H9 (cell line): ENCODE data around the gene CSHL1. TPM values are rescaled to one million over a fixed set of nuclear protein-coding genes. Genes with fewer than 3 reads are reported as not detected.

Experiments
- DNase-seq: peaks from one replicate; pipeline ENCODE4 v3.0.0-alpha.2; 2017
- H2AFZ ChIP-seq: one replicate; pipeline ENCODE4 v1.6.1; 2013; ENCODE audit warnings: mild to moderate bottlenecking, low read length, control low read depth, moderate library complexity
- H2AK5ac ChIP-seq: 2 replicates; pipeline ENCODE4 v1.6.1; 2013; ENCODE audit warnings: low read length, control low read depth, mixed read lengths; ENCODE audit not compliant: insufficient read length
- H2BK120ac ChIP-seq: one replicate; pipeline ENCODE4 v1.6.1; 2013; ENCODE audit warnings: low read depth, mild to moderate bottlenecking, low read length, control low read depth, inconsistent platforms; ENCODE audit not compliant: poor library complexity, severe bottlenecking
- H2BK12ac ChIP-seq: 2 replicates; pipeline ENCODE4 v1.6.1; 2013; ENCODE audit warnings: low read length, control low read depth, mixed read lengths, low read depth; ENCODE audit not compliant: insufficient read length
- H2BK15ac ChIP-seq: 2 replicates; pipeline ENCODE4 v1.6.1; 2013; ENCODE audit warnings: low read depth, low read length, control low read depth
- H2BK20ac ChIP-seq: one replicate; pipeline ENCODE4 v1.6.1; 2013; ENCODE audit warnings: low read depth, mild to moderate bottlenecking, low read length, control low read depth, inconsistent platforms; ENCODE audit not compliant: poor library complexity, severe bottlenecking
- H2BK5ac ChIP-seq: 2 replicates; pipeline ENCODE4 v1.6.1; 2013; ENCODE audit warnings: low read length, control low read depth, mixed read lengths; ENCODE audit not compliant: insufficient read length
- H3K14ac ChIP-seq: 2 replicates; pipeline ENCODE4 v1.6.1; 2013; ENCODE audit warnings: low read length, control low read depth; ENCODE audit not compliant: insufficient read depth
- H3K18ac ChIP-seq: 2 replicates; pipeline ENCODE4 v1.6.1; 2013; ENCODE audit warnings: low read depth, mild to moderate bottlenecking, mixed read lengths, low read length, control low read depth; ENCODE audit not compliant: insufficient read length
- H3K23ac ChIP-seq: 2 replicates; pipeline ENCODE4 v1.6.1; 2013; ENCODE audit warnings: low read length, control low read depth, mixed read lengths, low read depth; ENCODE audit not compliant: insufficient read length
- H3K23me2 ChIP-seq: 2 replicates; pipeline ENCODE4 v1.6.1; 2013; ENCODE audit warnings: low read depth, mild to moderate bottlenecking, mixed read lengths, low read length, control low read depth; ENCODE audit not compliant: insufficient read length, poor library complexity, severe bottlenecking
- H3K27ac ChIP-seq: 2 replicates; pipeline ENCODE4 v1.5.1; 2013; ENCODE audit warnings: low read length, control low read depth, mixed read lengths, low read depth; ENCODE audit not compliant: insufficient read length
- H3K27me3 ChIP-seq: 2 replicates; pipeline ENCODE4 v1.6.1; 2013; ENCODE audit warnings: low read length, control low read depth, inconsistent platforms; ENCODE audit not compliant: insufficient read depth
- H3K4ac ChIP-seq: 2 replicates; pipeline ENCODE4 v1.6.1; 2013; ENCODE audit warnings: low read depth, mild to moderate bottlenecking, control low read depth, inconsistent platforms, low read length, moderate library complexity
- H3K4me1 ChIP-seq: 2 replicates; pipeline ENCODE4 v1.6.1; 2013; ENCODE audit warnings: low read length, control low read depth, inconsistent platforms; ENCODE audit not compliant: insufficient read depth
- H3K4me2 ChIP-seq: 2 replicates; pipeline ENCODE4 v1.6.1; 2013; ENCODE audit warnings: low read length, control low read depth, mixed read lengths; ENCODE audit not compliant: insufficient read length, insufficient read depth
- H3K56ac ChIP-seq: 2 replicates; pipeline ENCODE4 v1.6.1; 2013; ENCODE audit warnings: low read depth, mild to moderate bottlenecking, mixed read lengths, low read length, control low read depth; ENCODE audit not compliant: insufficient read length
- H3K79me1 ChIP-seq: 2 replicates; pipeline ENCODE4 v1.6.1; 2013; ENCODE audit warnings: low read depth, mild to moderate bottlenecking, moderate library complexity, low read length, control low read depth, inconsistent platforms; ENCODE audit not compliant: insufficient read depth, poor library complexity, severe bottlenecking
- H3K79me2 ChIP-seq: 2 replicates; pipeline ENCODE4 v1.6.1; 2013; ENCODE audit warnings: low read length, control low read depth, inconsistent platforms; ENCODE audit not compliant: insufficient read depth
- H3K9ac ChIP-seq: 2 replicates; pipeline ENCODE4 v1.6.1; 2013; ENCODE audit warnings: low read length, control low read depth, mixed read lengths; ENCODE audit not compliant: insufficient read length; ENCODE audit errors: extremely low read depth
- H3K9me3 ChIP-seq: one replicate; pipeline ENCODE4 v1.6.1; 2013; ENCODE audit warnings: low read depth, low read length, inconsistent platforms; ENCODE audit not compliant: control insufficient read depth
- H3T11ph ChIP-seq: one replicate; pipeline ENCODE4 v1.6.1; 2013; ENCODE audit warnings: mild to moderate bottlenecking, low read length, control low read depth, inconsistent platforms
- H4K20me1 ChIP-seq: one replicate; pipeline ENCODE4 v1.6.1; 2013; ENCODE audit not compliant: control insufficient read depth, insufficient read length, insufficient read depth
- H4K5ac ChIP-seq: 2 replicates; pipeline ENCODE4 v1.6.1; 2013; ENCODE audit warnings: low read depth, mild to moderate bottlenecking, mixed read lengths, low read length, control low read depth; ENCODE audit not compliant: insufficient read length
- H4K8ac ChIP-seq: replicated peaks from 2 replicates; pipeline ENCODE4 v1.6.1; 2013; ENCODE audit warnings: low read length, control low read depth, mixed read lengths, low read depth; ENCODE audit not compliant: insufficient read length
- H4K91ac ChIP-seq: 2 replicates; pipeline ENCODE4 v1.6.1; 2013; ENCODE audit warnings: low read depth, mild to moderate bottlenecking, moderate library complexity, mixed read lengths, low read length, control low read depth; ENCODE audit not compliant: insufficient read length
- H3K27ac Mint-ChIP-seq, 3 experiments: 2 replicates in 2 of 3; 3 replicates in 1 of 3; pipeline ENCODE4 v1.8.0; 2020 to 2021; ENCODE audit warnings: mixed read lengths in 3 of 3, mild to moderate bottlenecking in 1 of 3, moderate library complexity in 1 of 3
- H3K27me3 Mint-ChIP-seq: 2 replicates; pipeline ENCODE4 v1.8.0; 2021; ENCODE audit warnings: low read depth, mild to moderate bottlenecking, moderate library complexity, mixed read lengths
- H3K36me3 Mint-ChIP-seq, 3 experiments: 2 replicates in 2 of 3; 3 replicates in 1 of 3; pipeline ENCODE4 v1.8.0; 2020 to 2021; ENCODE audit warnings: low read depth in 3 of 3, mixed read lengths in 3 of 3; ENCODE audit not compliant: insufficient read depth in 1 of 3
- H3K4me1 Mint-ChIP-seq, 2 experiments: 2 replicates each; pipeline ENCODE4 v1.8.0; 2020; ENCODE audit warnings: mixed read lengths in 2 of 2
- H3K4me3 Mint-ChIP-seq, 2 experiments: 2 replicates in 1 of 2; 3 replicates in 1 of 2; pipeline ENCODE4 v1.8.0; 2020 to 2021; ENCODE audit warnings: mild to moderate bottlenecking in 2 of 2, mixed read lengths in 2 of 2, moderate library complexity in 1 of 2
- H3K9me3 Mint-ChIP-seq, 2 experiments: 2 replicates in 1 of 2; 3 replicates in 1 of 2; pipeline ENCODE4 v1.8.0; 2020; ENCODE audit warnings: mild to moderate bottlenecking in 2 of 2, mixed read lengths in 2 of 2, moderate library complexity in 1 of 2
- WGBS: extraction: QIAGEN DNeasy Blood & Tissue Kit; methylation state at CpG from one replicate; pipeline ENCODE4 v1.1.7; 2013; ENCODE audit warnings: missing lambda C conversion rate, low lambda C conversion rate, mixed read lengths; ENCODE audit not compliant: insufficient read length; ENCODE audit errors: extremely low coverage; 5-methylcytosine and 5-hydroxymethylcytosine counted together
- total RNA-seq: library from RNA; stranded (reverse); gene quantifications from 2 replicates; pipeline ENCODE4 v1.2.1, GENCODE V29; 2021
- TF ChIP-seq, protein P1 (sequence below): fragments of 200-600 bp; sonication (generic); conservative IDR thresholded peaks from 3 replicates; pipeline ENCODE4 v1.8.0; 2021; ENCODE audit warnings: antibody characterized with exemption, mild to moderate bottlenecking

The CSHL1 gene
- total RNA-seq, 1 experiment from 2014 or later, result not detected

DNA sequence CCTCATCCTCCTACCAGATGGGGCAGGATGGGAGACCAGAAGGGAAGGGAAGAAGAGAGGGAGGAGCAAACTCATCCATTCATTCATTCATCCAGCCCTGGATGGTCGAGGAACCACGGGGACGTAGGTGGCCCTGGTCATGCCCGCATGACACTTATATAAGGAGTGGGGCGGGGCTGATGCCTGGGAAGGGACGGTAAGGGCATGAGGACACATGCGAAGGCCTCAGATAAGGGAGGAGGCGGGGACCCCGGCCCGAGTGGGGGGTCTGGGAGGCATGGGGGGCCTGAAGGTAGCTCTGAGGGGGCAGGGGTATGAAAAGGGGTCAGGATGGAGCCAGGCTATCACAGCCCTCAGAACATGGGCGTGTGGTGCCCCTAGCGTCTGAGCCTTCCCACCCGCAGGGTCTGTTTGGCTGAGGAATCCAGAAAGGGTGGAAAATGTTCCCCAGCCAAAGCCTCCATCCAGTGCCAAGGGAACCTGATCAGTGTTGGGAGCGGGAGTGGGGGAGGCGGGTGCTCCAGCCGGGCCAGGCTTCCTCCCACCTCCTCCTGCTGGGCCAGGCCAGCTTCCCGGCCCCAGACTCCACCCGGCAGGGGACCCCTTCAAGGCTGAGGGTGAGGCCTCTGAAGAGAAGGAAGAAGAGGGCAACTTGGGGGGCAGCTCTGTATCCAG is 38.7 kb upstream of the CSHL1 start:
- H3K27ac ChIP-seq, result no peak overlapping the region
- no peak overlapping the region for H2BK20ac ChIP-seq
- H3K14ac ChIP-seq, result no peak overlapping the region
- H3K9ac ChIP-seq, result no peak overlapping the region
- no peak overlapping the region for H4K91ac ChIP-seq
- no peaks in the 10 kb centered on the region for H3K79me1 ChIP-seq
- no peaks in the 10 kb centered on the region for H3K4me1 ChIP-seq
- H2AFZ ChIP-seq, result no peak overlapping the region
- peaks cover 2 to 6% of the 10 kb centered on the region in 2 experiments; a peak in 2 of 4 replicates for H3K4me1 Mint-ChIP-seq
- no peak overlapping the region for H2AK5ac ChIP-seq
- no peak for DNase-seq
- H3K27me3 ChIP-seq, result no peaks in the 10 kb centered on the region
- no peaks in the 10 kb centered on the region for H3K9me3 Mint-ChIP-seq
- TF ChIP-seq, protein P1, sequence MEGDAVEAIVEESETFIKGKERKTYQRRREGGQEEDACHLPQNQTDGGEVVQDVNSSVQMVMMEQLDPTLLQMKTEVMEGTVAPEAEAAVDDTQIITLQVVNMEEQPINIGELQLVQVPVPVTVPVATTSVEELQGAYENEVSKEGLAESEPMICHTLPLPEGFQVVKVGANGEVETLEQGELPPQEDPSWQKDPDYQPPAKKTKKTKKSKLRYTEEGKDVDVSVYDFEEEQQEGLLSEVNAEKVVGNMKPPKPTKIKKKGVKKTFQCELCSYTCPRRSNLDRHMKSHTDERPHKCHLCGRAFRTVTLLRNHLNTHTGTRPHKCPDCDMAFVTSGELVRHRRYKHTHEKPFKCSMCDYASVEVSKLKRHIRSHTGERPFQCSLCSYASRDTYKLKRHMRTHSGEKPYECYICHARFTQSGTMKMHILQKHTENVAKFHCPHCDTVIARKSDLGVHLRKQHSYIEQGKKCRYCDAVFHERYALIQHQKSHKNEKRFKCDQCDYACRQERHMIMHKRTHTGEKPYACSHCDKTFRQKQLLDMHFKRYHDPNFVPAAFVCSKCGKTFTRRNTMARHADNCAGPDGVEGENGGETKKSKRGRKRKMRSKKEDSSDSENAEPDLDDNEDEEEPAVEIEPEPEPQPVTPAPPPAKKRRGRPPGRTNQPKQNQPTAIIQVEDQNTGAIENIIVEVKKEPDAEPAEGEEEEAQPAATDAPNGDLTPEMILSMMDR, result no peak
- no CpG with 5 or more reads among the region's 18 CpGs for WGBS
- H3K23me2 ChIP-seq, result no peaks in the 10 kb centered on the region
- H3K36me3 Mint-ChIP-seq, result no peaks in the 10 kb centered on the region
- H3K4ac ChIP-seq, result no peak overlapping the region
- H3K23ac ChIP-seq, result no peak overlapping the region
- H4K20me1 ChIP-seq, result no peaks in the 10 kb centered on the region
- no peak overlapping the region for H3K56ac ChIP-seq
- H2BK5ac ChIP-seq, result no peak overlapping the region
- H3K4me2 ChIP-seq, result no peak overlapping the region
- no peak overlapping the region for H2BK12ac ChIP-seq
- H3K27me3 Mint-ChIP-seq, result no peaks in the 10 kb centered on the region
- H3T11ph ChIP-seq, result no peak overlapping the region
- no peaks in the 10 kb centered on the region for H3K79me2 ChIP-seq
- H3K9me3 ChIP-seq, result no peaks in the 10 kb centered on the region
- H3K27ac Mint-ChIP-seq, result no peak overlapping the region
- no peak overlapping the region for H2BK120ac ChIP-seq
- no peak overlapping the region for H3K18ac ChIP-seq
- H4K8ac ChIP-seq, result no peak overlapping the region
- H2BK15ac ChIP-seq, result no peak overlapping the region
- no peak overlapping the region for H4K5ac ChIP-seq
- H3K4me3 Mint-ChIP-seq, result no peak overlapping the region
